Skeletal muscle satellite cell (primary cell): ENCODE data around the gene CDS2. TPM values are rescaled to one million over a fixed set of nuclear protein-coding genes. Genes with fewer than 3 reads are reported as not detected.
A peak's percentile ranks its signal among the peaks of the same experiment; 100 is the strongest.

ENCODE experiments used
- H3K27me3 ChIP-seq: 2 replicates; pipeline ENCODE4 v1.7.0; 2013; ENCODE audit warnings: low read length; ENCODE audit not compliant: control insufficient read depth, insufficient read depth
- H3K36me3 ChIP-seq: 2 replicates; pipeline ENCODE4 v1.7.0; 2013; ENCODE audit warnings: mild to moderate bottlenecking, control low read depth, low read length; ENCODE audit not compliant: insufficient read depth
- H3K4me1 ChIP-seq: 2 replicates; pipeline ENCODE4 v1.7.0; 2013; ENCODE audit warnings: low read length; ENCODE audit not compliant: control insufficient read depth, insufficient read depth
- H3K4me2 ChIP-seq: 2 replicates; pipeline ENCODE4 v1.7.0; 2013; ENCODE audit warnings: mild to moderate bottlenecking, low read length
- H3K4me3 ChIP-seq: 2 replicates; pipeline ENCODE4 v1.7.0; 2013; ENCODE audit warnings: low read length
- H3K9ac ChIP-seq: 2 replicates; pipeline ENCODE4 v1.7.0; 2013; ENCODE audit warnings: mild to moderate bottlenecking, low read depth, low read length, moderate library complexity
- H3K9me3 ChIP-seq: replicated peaks from 2 replicates; pipeline ENCODE4 v1.7.0; 2013; ENCODE audit warnings: mild to moderate bottlenecking, control low read depth, low read length
- total RNA-seq: library from RNA; depleted of rRNA; stranded (reverse); fragments of >200 nt; gene quantifications from 2 replicates; pipeline ENCODE4 v1.2.3, GENCODE V29; 2012; rRNA removed

Gene CDS2
- total RNA-seq = 18.3 and 21.0 TPM in 2 replicates

DNA sequence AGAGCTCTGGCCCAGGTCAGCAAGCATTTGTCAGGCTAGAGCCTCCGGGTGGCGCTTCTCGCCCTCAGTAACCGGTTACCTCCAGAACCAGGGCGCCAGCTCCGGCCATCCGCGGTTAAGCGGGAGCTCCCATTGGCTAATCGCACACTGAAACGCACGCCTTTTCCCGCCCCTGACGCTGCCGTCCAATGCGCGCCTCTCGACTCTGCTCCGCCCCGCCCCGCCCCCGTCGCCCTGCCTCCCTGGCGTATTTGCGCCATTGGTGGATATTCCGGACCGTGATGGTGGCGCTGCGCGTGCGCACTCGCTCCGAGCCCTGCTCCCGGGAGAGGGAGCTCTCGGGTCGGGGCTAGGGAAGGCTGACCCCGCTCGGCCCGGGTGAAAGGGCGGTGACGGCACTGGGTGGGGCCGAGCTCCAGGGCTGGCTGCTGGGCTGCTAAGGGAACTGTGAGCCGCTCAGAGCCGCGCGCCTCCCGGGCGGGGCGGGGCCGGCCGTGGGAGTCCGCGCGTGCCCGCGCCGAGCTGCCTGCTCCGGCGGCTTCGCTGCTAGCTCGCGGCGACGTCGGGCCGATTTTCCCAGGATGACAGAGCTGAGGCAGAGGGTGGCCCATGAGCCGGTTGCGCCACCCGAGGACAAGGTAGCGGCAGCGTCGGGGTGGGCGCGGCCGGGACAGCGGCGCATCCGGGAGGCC lies at the start of gene CDS2:
Gene CDS2, plus strand, starts transcription at position 497 of the 692 bp plus-strand sequence. Its CDS starts 85 bp downstream, at position 582.
- Histone ChIP-seq H3K4me3 (peak within 1 kb of the TSS; percentile 92), H3K4me1 (peaks cover 11% of the 10 kb centered on the region), H3K4me2 (peak within 1 kb of the TSS; percentile 91), H3K9me3 (no peaks in the 10 kb centered on the region), H3K36me3 (no peaks in the 10 kb centered on the region), H3K9ac (peak within 1 kb of the TSS; percentile 88), H3K27me3 (no peaks in the 10 kb centered on the region)

DNA sequence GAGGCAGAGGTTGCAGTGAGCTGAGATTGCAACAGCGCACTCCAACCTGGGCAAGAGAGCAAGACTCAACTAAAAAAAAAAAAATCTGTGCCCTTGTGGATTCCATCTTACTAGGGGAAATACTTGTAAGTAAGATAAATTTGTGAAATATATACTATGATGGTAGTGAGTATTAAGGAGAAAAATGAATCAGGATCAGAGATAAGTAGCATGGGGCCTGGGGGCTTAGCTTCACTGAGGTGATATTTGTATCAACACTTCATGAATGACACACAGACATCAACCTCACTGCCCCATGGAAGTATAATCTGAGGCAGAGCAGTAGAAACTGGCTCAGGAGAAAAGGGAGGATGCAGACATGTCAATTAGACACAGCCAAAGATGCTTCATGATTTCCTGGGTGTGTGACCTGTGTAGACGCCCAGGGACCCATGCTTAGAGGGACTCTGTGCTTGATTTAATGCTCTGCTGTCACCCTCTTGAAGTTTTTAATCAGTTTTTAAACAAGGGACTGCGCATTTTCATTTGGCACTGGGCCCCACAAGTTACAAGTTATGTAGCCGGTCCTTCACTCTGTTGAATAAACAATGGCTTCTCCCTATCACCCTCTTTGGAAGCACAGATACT lies 48.9 kb upstream of the CDS2 start:
- no peak overlapping the region for H3K4me3 ChIP-seq
- H3K4me2 ChIP-seq = no peak overlapping the region
- no peaks in the 10 kb centered on the region for H3K9me3 ChIP-seq
- no peaks in the 10 kb centered on the region for H3K36me3 ChIP-seq
- no peaks in the 10 kb centered on the region for H3K27me3 ChIP-seq
- peaks cover 17% of the 10 kb centered on the region for H3K4me1 ChIP-seq
- H3K9ac ChIP-seq = no peak overlapping the region

- H3K9ac ChIP-seq = no peak overlapping the region
These were observed 48.3 kb upstream of the CDS2 start for GRCh38 chr20:5078399-5078958.

GRCh38 chr20:5080384-5080877 lies 46.4 kb upstream of the CDS2 start:
- H3K4me1 ChIP-seq = peaks cover 4% of the 10 kb centered on the region
- H3K4me3 ChIP-seq = no peak overlapping the region
- peak overlapping the region; percentile 44 for H3K9ac ChIP-seq
- H3K36me3 ChIP-seq = no peaks in the 10 kb centered on the region
- H3K27me3 ChIP-seq = no peaks in the 10 kb centered on the region
- no peak overlapping the region for H3K4me2 ChIP-seq
- H3K9me3 ChIP-seq = no peaks in the 10 kb centered on the region

More at GRCh38 chr20:5078399-5078958, 48.3 kb upstream of the CDS2 start:
- Histone ChIP-seq H3K4me3 (no peak overlapping the region), H3K4me2 (no peak overlapping the region), H3K27me3 (no peaks in the 10 kb centered on the region), H3K4me1 (peaks cover 11% of the 10 kb centered on the region), H3K9me3 (no peaks in the 10 kb centered on the region), H3K36me3 (no peaks in the 10 kb centered on the region)

DNA sequence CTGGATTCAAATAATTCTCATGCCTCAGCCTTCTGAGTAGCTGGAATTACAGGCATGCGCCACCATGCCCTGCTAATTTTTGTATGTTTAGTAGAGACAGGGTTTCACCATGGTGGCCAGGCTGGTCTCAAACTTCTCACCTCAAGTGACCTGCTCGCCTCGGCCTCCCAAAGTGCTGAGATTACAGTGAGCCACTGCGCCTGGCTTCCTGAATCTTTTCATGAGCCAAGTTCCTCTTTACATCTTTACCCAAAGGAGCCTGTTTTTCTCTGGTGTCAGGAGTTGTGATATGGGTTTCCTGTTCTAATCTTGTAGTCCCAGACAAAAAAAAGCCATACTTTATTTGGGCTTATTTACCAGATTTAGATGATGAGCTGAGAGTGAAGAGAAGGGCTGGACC lies 41.4 kb upstream of the CDS2 start:
- Histone ChIP-seq H3K36me3 (no peaks in the 10 kb centered on the region), H3K9ac (no peak overlapping the region), H3K27me3 (no peaks in the 10 kb centered on the region), H3K4me1 (no peaks in the 10 kb centered on the region), H3K4me3 (no peak overlapping the region), H3K9me3 (no peaks in the 10 kb centered on the region), H3K4me2 (no peak overlapping the region)

DNA sequence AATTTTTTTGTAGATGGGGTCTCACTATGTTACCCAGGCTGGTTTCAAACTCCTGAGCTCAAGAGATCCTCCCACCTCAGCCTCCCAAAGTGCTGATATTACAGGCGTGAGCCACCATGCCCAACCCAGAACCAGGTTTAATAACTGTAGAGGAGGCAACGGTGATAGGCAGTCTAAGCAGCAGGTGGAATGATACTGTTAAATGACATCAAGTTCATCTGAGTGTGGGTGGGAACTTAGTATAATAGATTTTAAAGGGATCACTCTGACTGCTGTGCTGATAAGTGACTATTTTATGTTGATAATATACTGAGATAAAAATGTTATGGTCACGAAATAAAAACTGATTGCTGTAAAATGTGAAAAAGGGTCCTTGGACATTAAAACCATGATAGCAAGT lies 38.1 kb upstream of the CDS2 start:
- Histone ChIP-seq H3K9me3 (no peaks in the 10 kb centered on the region), H3K4me3 (no peak overlapping the region), H3K36me3 (no peaks in the 10 kb centered on the region), H3K4me2 (no peak overlapping the region), H3K4me1 (no peaks in the 10 kb centered on the region), H3K27me3 (no peaks in the 10 kb centered on the region), H3K9ac (no peak overlapping the region)

DNA sequence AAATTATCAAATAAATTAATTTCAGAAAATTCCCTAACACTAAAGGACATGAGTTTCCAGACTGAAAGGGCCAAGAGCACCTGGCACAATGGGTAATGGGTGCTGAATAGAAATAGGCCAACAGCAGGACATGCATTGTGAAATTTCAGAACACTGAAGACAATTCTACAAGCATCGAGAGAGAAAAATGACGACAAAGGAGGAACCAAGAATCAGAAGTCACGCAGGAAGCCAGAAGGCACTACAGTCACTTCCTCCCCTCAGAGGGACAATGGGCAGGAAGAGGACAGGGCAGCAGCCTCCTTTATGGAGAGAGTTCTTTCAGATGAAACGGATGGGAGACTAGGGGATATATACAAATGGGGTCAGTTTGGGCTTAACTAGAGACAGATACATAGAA lies 36.6 kb upstream of the CDS2 start:
- H3K36me3 ChIP-seq = no peaks in the 10 kb centered on the region
- no peak overlapping the region for H3K4me2 ChIP-seq
- H3K4me3 ChIP-seq = no peak overlapping the region
- H3K27me3 ChIP-seq = no peaks in the 10 kb centered on the region
- no peak overlapping the region for H3K9ac ChIP-seq
- H3K4me1 ChIP-seq = no peaks in the 10 kb centered on the region
- H3K9me3 ChIP-seq = no peaks in the 10 kb centered on the region

DNA sequence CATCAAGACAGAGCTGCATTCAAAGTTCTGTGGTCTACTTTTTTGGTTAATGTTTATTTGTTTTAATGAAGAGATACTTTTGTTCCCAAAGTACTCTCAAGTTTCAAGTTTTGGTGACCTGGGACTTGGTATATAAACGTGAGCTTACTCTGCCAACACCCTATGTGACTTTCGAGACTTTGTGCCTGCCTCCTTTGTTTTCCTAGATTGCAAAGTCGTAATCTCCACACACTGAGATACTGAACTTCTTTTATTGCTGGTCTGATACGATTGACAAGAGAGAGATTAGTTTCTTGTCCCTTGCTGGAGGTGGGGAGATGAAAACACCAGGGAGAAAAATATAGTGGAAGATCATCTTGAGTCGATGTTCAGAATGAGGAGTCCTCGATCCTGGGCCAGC lies 34.9 kb upstream of the CDS2 start:
- Histone ChIP-seq H3K27me3 (no peaks in the 10 kb centered on the region), H3K4me1 (no peaks in the 10 kb centered on the region), H3K4me3 (no peak overlapping the region), H3K4me2 (no peak overlapping the region), H3K9me3 (no peaks in the 10 kb centered on the region), H3K36me3 (no peaks in the 10 kb centered on the region), H3K9ac (no peak overlapping the region)

- no peak overlapping the region for H3K4me2 ChIP-seq
- no peaks in the 10 kb centered on the region for H3K4me1 ChIP-seq
- no peaks in the 10 kb centered on the region for H3K27me3 ChIP-seq
These were observed 34.0 kb upstream of the CDS2 start for GRCh38 chr20:5092765-5093339.

DNA sequence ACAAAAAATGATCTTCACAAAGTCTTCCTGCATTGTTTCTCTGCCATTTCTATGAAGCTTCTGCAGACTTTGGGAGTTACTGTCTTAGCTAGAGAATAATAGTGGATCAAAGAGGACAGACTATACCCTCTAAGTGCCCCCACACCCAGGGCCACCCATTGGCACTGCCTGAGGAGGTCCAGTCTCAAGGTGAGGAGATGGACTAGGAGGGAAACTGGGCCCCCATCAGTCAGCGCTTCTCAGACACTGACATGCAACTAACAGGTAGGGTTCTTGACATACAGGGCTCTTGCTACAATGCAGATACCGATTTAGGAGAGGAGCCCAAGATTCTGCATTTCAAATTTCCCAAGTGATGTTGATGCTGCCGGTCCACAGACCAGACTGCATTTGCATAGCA lies 31.4 kb upstream of the CDS2 start:
- Histone ChIP-seq H3K9me3 (no peaks in the 10 kb centered on the region), H3K27me3 (no peaks in the 10 kb centered on the region), H3K4me1 (no peaks in the 10 kb centered on the region), H3K9ac (no peak overlapping the region), H3K4me2 (no peak overlapping the region), H3K36me3 (peaks cover 18% of the 10 kb centered on the region), H3K4me3 (no peak overlapping the region)

More at GRCh38 chr20:5092765-5093339, 34.0 kb upstream of the CDS2 start:
- H3K36me3 ChIP-seq = no peaks in the 10 kb centered on the region
- no peaks in the 10 kb centered on the region for H3K9me3 ChIP-seq
- H3K4me3 ChIP-seq = no peak overlapping the region
- H3K9ac ChIP-seq = no peak overlapping the region

DNA sequence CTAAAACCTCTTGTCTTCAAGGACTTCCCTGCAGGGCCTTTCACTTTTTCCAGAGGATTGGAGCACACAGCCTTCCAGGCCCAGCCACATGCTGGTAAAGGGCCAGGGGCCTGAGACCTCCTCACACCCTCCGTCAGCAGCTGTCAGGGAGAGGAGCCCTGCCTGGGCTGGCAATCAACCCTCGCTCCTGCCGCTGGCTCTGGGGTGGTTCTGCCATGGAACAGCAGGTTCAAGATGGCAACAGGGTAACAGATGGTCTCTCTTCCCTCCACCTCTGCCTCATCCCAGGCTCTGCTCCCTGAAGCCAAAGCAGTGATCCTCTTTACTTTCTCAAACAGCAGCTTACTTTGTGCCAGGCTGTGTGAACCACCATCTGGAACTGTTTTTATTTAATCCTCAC lies 30.9 kb upstream of the CDS2 start:
- peaks cover 20% of the 10 kb centered on the region for H3K36me3 ChIP-seq
- H3K9me3 ChIP-seq = no peaks in the 10 kb centered on the region
- no peaks in the 10 kb centered on the region for H3K4me1 ChIP-seq
- H3K4me2 ChIP-seq = no peak overlapping the region
- H3K9ac ChIP-seq = no peak overlapping the region
- no peak overlapping the region for H3K4me3 ChIP-seq
- H3K27me3 ChIP-seq = no peaks in the 10 kb centered on the region
